ENCODE data around the gene SOX10. TPM values are rescaled to one million over a fixed set of nuclear protein-coding genes. Genes with fewer than 3 reads are reported as not detected.

The SOX10 gene
- total and polyA plus RNA-seq, 9 of the 15 experiments (the other 6 are each of a cell fraction or from before 2014, with no cell fraction given) = not detected

GRCh38 chr22:38029901-38030300 is 45.5 kb upstream of the SOX10 start:
- Histone ChIP-seq H3K4me3 (no peak overlapping the region), H3K9me1 (ENCODE audit: control insufficient read depth, insufficient read depth, low read length) (no peaks in the 10 kb centered on the region), H2AFZ (ENCODE audit: low read depth, low read length) (no peak overlapping the region), H3K79me2 (ENCODE audit: control insufficient read depth, insufficient read depth, low read length) (no peaks in the 10 kb centered on the region), H3K36me3 (ENCODE audit: control insufficient read depth, insufficient read depth, low read length) (no peaks in the 10 kb centered on the region), H3K27ac (ENCODE audit: extremely low read depth, low read depth, low read length) (no peak overlapping the region), H3K4me2 (ENCODE audit: insufficient read depth, low read length) (no peak overlapping the region), H3K4me1 (replicated peaks in 1 of 2; ENCODE audit: control insufficient read depth in 2 of 2, insufficient read depth in 2 of 2, low read length in 2 of 2) (peaks cover 31 to 40% of the 10 kb centered on the region in 2 experiments), H3K27me3 (ENCODE audit: control insufficient read depth in 2 of 2, insufficient read depth in 2 of 2, low read length in 2 of 2) (no peaks in the 10 kb centered on the region; a peak in 1 of 5 replicates), H3K9ac (ENCODE audit: insufficient read depth in 1 of 2, low read depth in 2 of 2, low read length in 2 of 2) (no peak overlapping the region; a peak in 1 of 4 replicates), H3K9me3 (replicated peaks; ENCODE audit: control insufficient read depth, insufficient read depth, low read depth, low read length) (no peaks in the 10 kb centered on the region), H4K20me1 (replicated peaks; ENCODE audit: control insufficient read depth, insufficient read depth, low read length) (no peaks in the 10 kb centered on the region)
- DNase-seq (ENCODE audit: extremely low read depth in 1 of 4, low spot score in 3 of 4) (no peak), ATAC-seq (no peak), FAIRE-seq (no peak)
- ChIA-PET CTCF (ENCODE audit: low intra/inter-chr PET ratio) (no interaction called here), POLR2A (interaction anchor here (0.5 to 0.6 kb wide), 2 partner anchors 114 to 459 kb away, joined by 3 read pairs; no protein-coding TSS in a partner anchor)
- in situ Hi-C loops (cut with MboI) = no loop called here
- intact Hi-C loops (cut with micrococcal nuclease) = loop anchor here (10.0 kb wide), 1 partner anchor 75 kb away; the partner anchor contains the start of genes C22orf23 and POLR2F
- WGBS (ENCODE audit: insufficient coverage, low coverage, missing lambda C conversion rate) = 20% methylated on average over 5 of the region's 5 CpGs
- no TSS peak for BruUV-seq (replicated peaks)
- TF ChIP-seq ESRRB (CRISPR knock-in tag; IDR thresholded peaks at IDR 0.05; ENCODE audit: borderline replicate concordance) (no peak), THRB (CRISPR knock-in tag; conservative IDR thresholded peaks at IDR 0.05) (no peak), CHD1 (IDR thresholded peaks at IDR 0.05; ENCODE audit: low read length) (no peak), ZBED1 (IDR thresholded peaks at IDR 0.05) (no peak), FOSL1 (tag; conservative IDR thresholded peaks at IDR 0.05) (no peak), NFATC3 (IDR thresholded peaks at IDR 0.05) (no peak), NFE2L1 (tag; IDR thresholded peaks at IDR 0.05; ENCODE audit: borderline replicate concordance, low read depth) (no peak), ZNF165 (CRISPR knock-in tag; IDR thresholded peaks at IDR 0.05; ENCODE audit: borderline replicate concordance) (no peak), TBL1XR1 (IDR thresholded peaks at IDR 0.05; ENCODE audit: low read length in 2 of 2) (no peak), L3MBTL2 (IDR thresholded peaks at IDR 0.05) (no peak), PHF21A (IDR thresholded peaks at IDR 0.05; ENCODE audit: borderline replicate concordance, low read depth) (no peak), SMARCB1 (IDR thresholded peaks at IDR 0.05; ENCODE audit: insufficient read length, low read depth) (no peak), TSC22D4 (tag; IDR thresholded peaks at IDR 0.05) (no peak), PURB (CRISPR knock-in tag; IDR thresholded peaks at IDR 0.05; ENCODE audit: low read depth) (no peak), FOXP4 (CRISPR knock-in tag; IDR thresholded peaks at IDR 0.05; ENCODE audit: borderline replicate concordance) (no peak), ZBTB34 (CRISPR knock-in tag; IDR thresholded peaks at IDR 0.05) (no peak), ZBTB9 (CRISPR knock-in tag; IDR thresholded peaks at IDR 0.05) (no peak)
